ENCODE data around the gene CDH4. TPM values are rescaled to one million over a fixed set of nuclear protein-coding genes. Genes with fewer than 3 reads are reported as not detected.

Gene CDH4
- polyA plus RNA-seq, 1 experiment: 1.5 TPM

DNA sequence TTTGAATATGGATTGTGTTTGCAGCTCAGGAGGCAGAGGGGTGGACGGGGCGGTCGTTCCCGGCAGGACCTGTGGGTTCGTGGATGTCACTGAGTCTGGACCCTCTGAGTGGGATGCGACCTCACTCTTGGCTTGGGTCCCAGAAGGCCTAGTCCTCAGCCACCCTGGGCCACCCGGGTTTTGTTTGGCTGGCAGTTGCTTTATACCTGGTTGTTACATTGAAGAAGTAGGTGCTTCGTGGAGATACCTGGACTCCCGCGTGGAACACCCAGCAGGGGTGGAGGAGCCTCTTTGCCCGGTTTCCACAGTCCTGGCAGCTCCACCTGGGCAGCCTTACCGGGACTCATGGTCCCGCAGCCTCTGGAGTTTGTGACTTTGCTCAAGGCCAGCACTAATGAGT lies 408.5 kb downstream of the CDH4 start:
- no peak overlapping the region for H3K4me3 ChIP-seq (ENCODE audit: low read depth, low read length)
- TF ChIP-seq, protein P1, sequence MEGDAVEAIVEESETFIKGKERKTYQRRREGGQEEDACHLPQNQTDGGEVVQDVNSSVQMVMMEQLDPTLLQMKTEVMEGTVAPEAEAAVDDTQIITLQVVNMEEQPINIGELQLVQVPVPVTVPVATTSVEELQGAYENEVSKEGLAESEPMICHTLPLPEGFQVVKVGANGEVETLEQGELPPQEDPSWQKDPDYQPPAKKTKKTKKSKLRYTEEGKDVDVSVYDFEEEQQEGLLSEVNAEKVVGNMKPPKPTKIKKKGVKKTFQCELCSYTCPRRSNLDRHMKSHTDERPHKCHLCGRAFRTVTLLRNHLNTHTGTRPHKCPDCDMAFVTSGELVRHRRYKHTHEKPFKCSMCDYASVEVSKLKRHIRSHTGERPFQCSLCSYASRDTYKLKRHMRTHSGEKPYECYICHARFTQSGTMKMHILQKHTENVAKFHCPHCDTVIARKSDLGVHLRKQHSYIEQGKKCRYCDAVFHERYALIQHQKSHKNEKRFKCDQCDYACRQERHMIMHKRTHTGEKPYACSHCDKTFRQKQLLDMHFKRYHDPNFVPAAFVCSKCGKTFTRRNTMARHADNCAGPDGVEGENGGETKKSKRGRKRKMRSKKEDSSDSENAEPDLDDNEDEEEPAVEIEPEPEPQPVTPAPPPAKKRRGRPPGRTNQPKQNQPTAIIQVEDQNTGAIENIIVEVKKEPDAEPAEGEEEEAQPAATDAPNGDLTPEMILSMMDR (IDR thresholded peaks at IDR 0.05; ENCODE audit: insufficient read depth, low read depth, low read length): no peak
- no peaks in the 10 kb centered on the region for H3K36me3 ChIP-seq (ENCODE audit: control insufficient read depth, insufficient read depth, low read length)
- DNase-seq (ENCODE audit: low read depth): no peak
- ChIA-PET POLR2A (no interaction called here), CTCF (no interaction called here)
- H3K27me3 ChIP-seq (ENCODE audit: control insufficient read depth, insufficient read depth, low read length): no peaks in the 10 kb centered on the region

- no peak for DNase-seq (ENCODE audit: low read depth)
- Histone ChIP-seq H3K27me3 (ENCODE audit: control insufficient read depth, insufficient read depth, low read length) (no peaks in the 10 kb centered on the region), H3K36me3 (ENCODE audit: control insufficient read depth, insufficient read depth, low read length) (no peaks in the 10 kb centered on the region), H3K4me3 (ENCODE audit: low read depth, low read length) (no peak overlapping the region)
- POLR2A ChIA-PET: no interaction called here
- CTCF ChIA-PET: interaction anchor here (0.6 kb wide), 1 partner anchor 265 kb away, joined by 4 read pairs; no protein-coding TSS in a partner anchor
- TF ChIP-seq, protein P1 (IDR thresholded peaks at IDR 0.05; ENCODE audit: insufficient read depth, low read depth, low read length): no peak
Measured at GRCh38 chr20:61661025-61661424, 409.0 kb downstream of the CDH4 start.

- DNase-seq (ENCODE audit: low read depth): no peak
- TF ChIP-seq, protein P1 (IDR thresholded peaks at IDR 0.05; ENCODE audit: insufficient read depth, low read depth, low read length): no peak
- ChIA-PET CTCF (interaction anchor here (0.6 kb wide), 1 partner anchor 265 kb away, joined by 4 read pairs; no protein-coding TSS in a partner anchor), POLR2A (no interaction called here)
- no peaks in the 10 kb centered on the region for H3K27me3 ChIP-seq (ENCODE audit: control insufficient read depth, insufficient read depth, low read length)
- H3K36me3 ChIP-seq (ENCODE audit: control insufficient read depth, insufficient read depth, low read length): no peaks in the 10 kb centered on the region
- no peak overlapping the region for H3K4me3 ChIP-seq (ENCODE audit: low read depth, low read length)
Measured at GRCh38 chr20:61661583-61661982, 409.5 kb downstream of the CDH4 start.

DNA sequence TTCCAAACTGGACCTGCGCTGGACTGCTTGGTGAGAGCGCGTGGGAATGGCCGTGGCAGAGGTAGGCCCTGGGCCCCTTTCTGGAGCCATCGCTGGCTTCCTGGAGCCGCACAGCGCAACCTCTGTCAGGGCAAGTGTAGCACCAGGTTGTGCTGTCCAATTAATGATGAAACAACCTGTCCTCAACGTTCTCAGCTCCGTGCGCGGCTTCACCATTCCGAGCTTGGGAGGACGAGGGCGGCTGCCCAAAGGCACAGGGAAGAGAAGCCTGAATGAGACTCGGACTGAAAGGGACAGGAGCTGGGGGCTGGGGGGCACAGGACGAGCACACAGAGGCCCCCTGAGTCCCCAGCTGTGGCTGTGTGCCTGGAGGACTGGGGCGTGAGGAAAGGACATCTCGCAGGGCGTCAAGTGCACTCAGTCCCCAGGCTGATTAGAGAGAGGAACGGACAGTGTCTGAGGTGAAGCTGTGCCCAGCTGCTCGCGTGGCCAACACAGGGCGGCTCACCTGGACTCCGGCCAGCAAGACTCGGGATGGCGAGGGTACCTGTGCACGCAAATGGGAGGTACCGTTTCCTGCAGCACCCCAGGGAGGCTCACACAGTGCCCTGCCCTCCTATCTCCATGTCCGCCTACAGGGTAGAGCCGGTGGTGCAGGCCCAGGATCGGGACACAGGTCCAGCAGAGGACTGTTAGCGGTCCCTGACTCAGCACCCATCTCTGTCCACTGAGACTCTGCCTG lies 410.3 kb downstream of the CDH4 start:
- no peaks in the 10 kb centered on the region for H3K36me3 ChIP-seq (ENCODE audit: control insufficient read depth, insufficient read depth, low read length)
- ChIA-PET CTCF (no interaction called here), POLR2A (no interaction called here)
- DNase-seq (ENCODE audit: low read depth): no peak
- H3K27me3 ChIP-seq (ENCODE audit: control insufficient read depth, insufficient read depth, low read length): no peaks in the 10 kb centered on the region
- H3K4me3 ChIP-seq (ENCODE audit: low read depth, low read length): no peak overlapping the region
- TF ChIP-seq, protein P1 (IDR thresholded peaks at IDR 0.05; ENCODE audit: insufficient read depth, low read depth, low read length): no peak

DNA sequence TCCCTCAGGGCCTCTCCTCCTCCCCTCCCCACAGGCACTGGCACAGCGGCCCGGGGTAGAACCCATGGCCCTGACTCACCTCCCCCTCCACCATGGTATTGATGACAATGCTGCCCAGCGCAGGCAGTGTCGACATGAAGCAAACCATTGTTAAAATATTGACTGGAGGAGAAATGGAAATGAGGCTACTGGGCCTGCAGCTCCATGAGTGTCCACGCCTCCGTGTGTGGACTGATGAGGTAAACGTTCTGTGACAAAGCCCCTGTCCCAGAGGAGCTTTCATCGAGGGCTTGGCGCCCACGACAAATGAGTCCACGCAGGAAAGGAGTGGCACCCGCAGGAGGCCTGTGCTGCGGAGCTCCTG lies 410.9 kb downstream of the CDH4 start:
- Histone ChIP-seq H3K27me3 (ENCODE audit: control insufficient read depth, insufficient read depth, low read length) (no peaks in the 10 kb centered on the region), H3K36me3 (ENCODE audit: control insufficient read depth, insufficient read depth, low read length) (no peaks in the 10 kb centered on the region), H3K4me3 (ENCODE audit: low read depth, low read length) (no peak overlapping the region)
- no peak for DNase-seq (ENCODE audit: low read depth)
- ChIA-PET POLR2A (no interaction called here), CTCF (no interaction called here)
- TF ChIP-seq, protein P1 (IDR thresholded peaks at IDR 0.05; ENCODE audit: insufficient read depth, low read depth, low read length): no peak

All from BJ (cell line).